HG03378 (cell line): ENCODE measurements around the gene MTA1.

Source experiments
- ATAC-seq: cut with Tn5 transposase; IDR thresholded peaks from one replicate; pipeline ENCODE4 v1.9.1; 2021; ENCODE audit warnings: mild to moderate bottlenecking, moderate library complexity; ENCODE audit not compliant: unreplicated experiment

MTA1 gene

GRCh38 chr14:105473677-105474482, 54.3 kb downstream of the MTA1 start:
- no peak for ATAC-seq

GRCh38 chr14:105474483-105475268, 55.0 kb downstream of the MTA1 start, which contains the start of gene CRIP2:
TSS of gene CRIP2 (plus strand) at chr14:105474821. CDS start at chr14:105474863, 42 bp downstream.
- no peak for ATAC-seq

- ATAC-seq, result no peak
Observed at GRCh38 chr14:105475269-105476096, 55.9 kb downstream of the MTA1 start.

GRCh38 chr14:105476097-105476830, 56.6 kb downstream of the MTA1 start:
- no peak for ATAC-seq

- ATAC-seq, result no peak
Observed at GRCh38 chr14:105476831-105477659, 57.4 kb downstream of the MTA1 start.

- ATAC-seq, result no peak
Observed at GRCh38 chr14:105477660-105478397, 58.2 kb downstream of the MTA1 start.

GRCh38 chr14:105478398-105479251, 59.0 kb downstream of the MTA1 start:
- ATAC-seq, result no peak

- no peak for ATAC-seq
Observed at GRCh38 chr14:105479431-105480158, 60.0 kb downstream of the MTA1 start.

GRCh38 chr14:105480199-105480746, 60.6 kb downstream of the MTA1 start:
- no peak for ATAC-seq

- no peak for ATAC-seq
Observed at GRCh38 chr14:105480807-105481801, 61.5 kb downstream of the MTA1 start.

GRCh38 chr14:105481886-105482457, 62.3 kb downstream of the MTA1 start:
- ATAC-seq, result no peak

GRCh38 chr14:105482486-105483110, 63.0 kb downstream of the MTA1 start:
- ATAC-seq, result no peak

GRCh38 chr14:105483300-105484068, 63.9 kb downstream of the MTA1 start:
- ATAC-seq, result no peak
